Ovary (tissue), 3 donors: ENCODE results near the gene CCDC167.

ENCODE experiments used
- POLR2A ChIP-seq: fragments of 450-650 bp; IDR thresholded peaks from one replicate; pipeline ENCODE4 v1.6.1; 2017; ENCODE audit warnings: antibody characterized with exemption, mild to moderate bottlenecking, moderate library complexity
- TF ChIP-seq, protein P1 (sequence below), 3 donors: fragments of 450-650 bp in 2 of 3; fragments of 200-600 bp in 1 of 3; IDR thresholded peaks; one replicate each; pipeline versions ENCODE4 v1.5.1 to v1.8.0; 2016 to 2022; ENCODE audit warnings: antibody characterized with exemption in 3 of 3, mild to moderate bottlenecking in 1 of 3
- donor health status: DM: no; HTN: no; CAD: no.

DNA sequence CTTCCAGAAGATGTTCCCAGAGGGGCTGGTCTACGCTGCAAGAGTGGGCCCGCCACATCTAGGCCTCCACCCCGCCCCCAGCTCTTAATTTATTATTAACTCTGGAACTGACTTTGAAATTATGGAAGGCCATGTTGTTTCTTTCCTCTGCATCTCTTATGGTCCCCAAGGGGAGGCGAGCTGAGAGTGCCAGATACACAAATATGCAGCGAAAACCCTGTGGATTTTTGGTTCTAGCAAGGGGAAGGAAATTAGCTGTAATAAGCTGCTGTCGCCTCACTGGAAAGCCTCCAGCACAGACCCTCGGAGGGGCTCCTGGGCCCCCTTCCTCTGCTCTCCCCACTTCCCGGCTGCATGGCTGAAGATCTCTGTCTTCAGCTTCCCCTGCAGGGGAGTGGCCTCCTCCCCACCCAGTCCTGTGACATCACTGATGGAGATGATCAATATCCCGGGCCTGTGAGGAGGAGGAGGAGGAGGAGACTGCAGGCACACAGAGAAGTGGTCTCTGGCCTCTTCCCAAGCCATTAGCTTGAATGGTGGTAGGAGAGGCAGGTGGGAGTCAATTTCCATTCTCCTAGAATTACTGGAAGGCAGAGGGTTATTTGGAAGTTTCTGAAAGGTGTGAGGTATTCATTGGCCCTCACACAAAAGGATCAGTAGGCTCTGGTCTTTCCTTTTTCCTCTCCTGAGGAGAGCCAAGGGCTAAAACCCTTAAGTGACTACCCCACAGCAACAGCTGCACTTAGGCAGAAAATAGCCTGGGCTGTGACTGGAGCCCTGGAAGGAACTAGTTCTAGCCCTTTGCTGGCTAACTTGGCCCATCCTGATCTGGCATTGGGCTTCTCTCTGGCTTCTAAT lies 39.7 kb upstream of the CCDC167 start:
- TF ChIP-seq POLR2A = no peak
- TF ChIP-seq, protein P1, sequence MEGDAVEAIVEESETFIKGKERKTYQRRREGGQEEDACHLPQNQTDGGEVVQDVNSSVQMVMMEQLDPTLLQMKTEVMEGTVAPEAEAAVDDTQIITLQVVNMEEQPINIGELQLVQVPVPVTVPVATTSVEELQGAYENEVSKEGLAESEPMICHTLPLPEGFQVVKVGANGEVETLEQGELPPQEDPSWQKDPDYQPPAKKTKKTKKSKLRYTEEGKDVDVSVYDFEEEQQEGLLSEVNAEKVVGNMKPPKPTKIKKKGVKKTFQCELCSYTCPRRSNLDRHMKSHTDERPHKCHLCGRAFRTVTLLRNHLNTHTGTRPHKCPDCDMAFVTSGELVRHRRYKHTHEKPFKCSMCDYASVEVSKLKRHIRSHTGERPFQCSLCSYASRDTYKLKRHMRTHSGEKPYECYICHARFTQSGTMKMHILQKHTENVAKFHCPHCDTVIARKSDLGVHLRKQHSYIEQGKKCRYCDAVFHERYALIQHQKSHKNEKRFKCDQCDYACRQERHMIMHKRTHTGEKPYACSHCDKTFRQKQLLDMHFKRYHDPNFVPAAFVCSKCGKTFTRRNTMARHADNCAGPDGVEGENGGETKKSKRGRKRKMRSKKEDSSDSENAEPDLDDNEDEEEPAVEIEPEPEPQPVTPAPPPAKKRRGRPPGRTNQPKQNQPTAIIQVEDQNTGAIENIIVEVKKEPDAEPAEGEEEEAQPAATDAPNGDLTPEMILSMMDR (IDR thresholded peaks at IDR 0.05) = no peak
